Activated CD4-positive, CD25-positive, alpha-beta regulatory T cell treated with anti-CD3 and anti-CD28 coated beads, Interleukin-2, amount 50 U/mL, for 16 hours (primary cell): ENCODE measurements around the gene MAGEB4.
"Not testable (repeated sequence)": the region's sequence is repeated elsewhere in the genome, so short reads cannot be mapped to it uniquely, and the experiment has no call there.

Source experiments
- DNase-seq: peaks from one replicate; pipeline ENCODE4 v3.0.0-alpha.2; 2020; ENCODE audit warnings: low read depth, low spot score

The MAGEB4 gene, protein sequence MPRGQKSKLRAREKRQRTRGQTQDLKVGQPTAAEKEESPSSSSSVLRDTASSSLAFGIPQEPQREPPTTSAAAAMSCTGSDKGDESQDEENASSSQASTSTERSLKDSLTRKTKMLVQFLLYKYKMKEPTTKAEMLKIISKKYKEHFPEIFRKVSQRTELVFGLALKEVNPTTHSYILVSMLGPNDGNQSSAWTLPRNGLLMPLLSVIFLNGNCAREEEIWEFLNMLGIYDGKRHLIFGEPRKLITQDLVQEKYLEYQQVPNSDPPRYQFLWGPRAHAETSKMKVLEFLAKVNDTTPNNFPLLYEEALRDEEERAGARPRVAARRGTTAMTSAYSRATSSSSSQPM

DNA sequence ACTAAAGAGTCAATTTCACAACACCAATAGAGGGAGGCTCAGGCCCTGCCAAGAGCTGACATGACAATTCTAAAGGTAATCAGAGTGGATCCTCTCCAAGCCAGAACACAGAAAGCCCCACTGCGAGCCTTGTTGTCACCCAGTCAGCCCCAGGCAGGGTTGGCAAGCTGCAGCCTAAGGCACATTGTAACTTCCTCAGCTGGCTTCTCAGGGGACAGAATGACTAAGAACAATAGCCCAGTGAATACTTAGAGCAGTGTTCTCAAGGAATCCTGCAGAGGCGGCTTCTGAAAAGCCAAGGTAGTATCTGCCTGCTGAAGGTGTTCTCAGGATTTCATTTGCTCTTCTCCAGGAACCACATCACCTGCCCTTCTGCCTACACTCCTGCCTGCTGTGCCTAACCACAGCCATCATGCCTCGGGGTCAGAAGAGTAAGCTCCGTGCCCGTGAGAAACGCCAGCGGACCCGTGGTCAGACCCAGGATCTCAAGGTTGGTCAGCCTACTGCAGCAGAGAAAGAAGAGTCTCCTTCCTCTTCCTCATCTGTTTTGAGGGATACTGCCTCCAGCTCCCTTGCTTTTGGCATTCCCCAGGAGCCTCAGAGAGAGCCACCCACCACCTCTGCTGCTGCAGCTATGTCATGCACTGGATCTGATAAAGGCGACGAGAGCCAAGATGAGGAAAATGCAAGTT, at the start of gene MAGEB4:
MAGEB4 (plus strand) TSS at position 277 of the 692 bp plus-strand sequence; CDS start at position 413, 136 bp downstream.
- no peak for DNase-seq

DNA sequence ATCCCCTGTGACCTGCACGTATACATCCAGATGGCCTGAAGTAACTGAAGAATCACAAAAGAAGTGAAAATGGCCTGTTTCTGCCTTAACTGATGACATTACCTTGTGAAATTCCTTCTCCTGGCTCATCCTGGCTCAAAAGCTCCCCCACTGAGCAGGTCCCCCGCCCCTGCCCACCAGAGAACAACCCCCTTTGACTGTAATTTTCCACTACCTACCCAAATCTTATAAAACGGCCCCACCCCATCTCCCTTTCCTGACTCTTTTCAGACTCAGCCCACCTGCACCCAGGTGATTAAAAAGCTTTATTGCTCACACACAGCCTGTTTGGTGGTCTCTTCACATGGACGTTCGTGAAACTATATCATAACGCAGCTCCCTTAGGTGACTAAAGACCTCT, 47.9 kb upstream of the MAGEB4 start:
- not testable (repeated sequence) for DNase-seq

DNA sequence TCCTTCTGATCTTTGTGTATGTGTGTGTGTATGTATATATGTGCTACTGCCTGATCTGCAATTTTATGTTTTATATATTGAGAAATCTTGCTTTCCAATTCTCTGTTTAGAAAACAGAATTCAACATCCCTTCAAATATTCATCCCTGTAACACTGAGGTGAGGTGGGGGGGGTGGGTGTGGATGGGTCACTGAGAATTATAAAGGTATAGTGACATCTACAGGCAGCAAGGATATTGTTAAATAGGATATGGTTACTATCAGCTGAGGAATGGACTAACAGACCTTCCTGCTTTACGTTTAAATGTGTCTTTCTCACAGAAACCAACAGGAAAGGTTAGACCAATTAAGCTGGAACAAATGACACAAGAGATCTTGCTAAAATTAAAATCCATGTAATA, 45.5 kb upstream of the MAGEB4 start:
- no peak for DNase-seq

DNA sequence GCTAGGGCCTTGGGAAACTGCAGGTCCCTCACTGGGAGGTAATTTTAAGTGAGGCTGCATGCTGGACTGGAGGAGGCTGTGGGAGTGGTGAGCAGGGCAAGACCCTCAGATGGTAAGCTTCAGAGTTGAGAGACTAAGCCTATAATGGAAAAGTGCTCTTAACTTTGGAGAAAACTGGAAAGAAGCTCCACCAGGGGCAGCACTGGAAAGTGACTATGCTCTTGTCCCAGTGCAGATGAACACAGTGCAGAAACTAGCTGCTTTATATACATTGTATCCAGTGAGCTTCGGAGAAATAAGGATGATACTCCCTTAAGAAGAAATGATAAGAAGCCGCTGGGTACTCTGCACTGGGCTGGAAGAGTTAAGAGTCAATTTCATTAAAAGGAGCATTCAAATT, 29.6 kb upstream of the MAGEB4 start:
- no peak for DNase-seq

DNA sequence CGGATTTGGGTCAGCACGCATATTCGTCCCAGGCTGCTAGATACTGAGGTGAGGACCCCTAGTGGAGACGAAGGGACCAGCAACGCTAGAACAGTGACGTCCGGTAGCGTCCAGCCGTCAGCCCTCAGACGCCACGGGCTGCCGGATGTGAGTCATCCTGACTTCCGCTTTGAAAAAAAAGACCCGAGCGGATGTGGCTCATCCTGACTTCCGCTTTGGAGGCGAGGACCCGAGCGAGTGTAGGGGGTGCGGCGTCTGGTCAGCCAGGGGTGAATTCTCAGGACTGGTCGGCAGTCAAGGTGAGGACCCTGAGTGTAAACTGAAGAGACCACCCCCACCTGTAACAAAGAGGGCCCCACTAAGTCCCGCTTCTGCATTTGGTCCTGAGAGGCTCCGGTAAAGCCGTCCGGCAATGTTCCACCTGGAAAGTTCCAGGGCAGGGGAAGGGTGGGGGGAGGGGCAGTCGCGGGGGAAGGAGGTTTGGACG, 26.4 kb upstream of the MAGEB4 start, which contains the start of gene MAGEB2:
MAGEB2 (plus strand) TSS at position 207 of the 487 bp plus-strand sequence. CDS start 3,018 bp downstream, outside the sequence.
- no peak for DNase-seq

DNA sequence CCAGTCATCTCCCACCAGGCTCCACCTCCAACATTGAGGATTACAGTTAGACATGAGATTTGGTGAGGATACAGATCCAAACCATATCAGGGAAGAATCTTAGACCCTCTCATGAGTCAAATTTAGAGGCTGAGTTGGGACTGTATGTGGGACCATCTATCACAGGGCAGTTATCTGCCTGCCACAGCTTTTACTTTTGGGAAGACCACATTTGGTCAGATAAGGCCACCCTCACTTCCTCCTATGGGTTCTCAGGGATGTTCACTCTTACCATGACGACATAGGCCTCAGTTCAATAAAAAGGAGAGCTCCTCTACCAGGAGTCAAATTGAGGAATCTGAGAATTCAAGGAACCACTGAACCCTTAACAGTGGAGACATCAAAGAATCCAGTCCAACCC, 24.3 kb upstream of the MAGEB4 start:
- no peak for DNase-seq

DNA sequence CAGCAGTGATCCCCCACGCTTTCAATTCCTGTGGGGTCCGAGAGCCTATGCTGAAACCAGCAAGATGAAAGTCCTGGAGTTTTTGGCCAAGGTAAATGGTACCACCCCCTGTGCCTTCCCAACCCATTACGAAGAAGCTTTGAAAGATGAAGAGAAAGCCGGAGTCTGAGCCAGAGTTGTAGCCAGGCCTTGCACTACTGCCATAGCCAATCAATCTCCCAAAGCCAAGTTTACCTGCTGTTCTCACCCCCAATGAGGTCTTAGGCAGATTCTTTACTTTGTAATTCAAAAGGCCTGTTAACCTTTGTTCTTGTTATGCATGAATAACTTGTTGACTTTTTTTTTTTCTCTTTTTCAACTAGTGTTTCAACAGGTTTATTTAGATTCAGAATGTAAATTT, 22.4 kb upstream of the MAGEB4 start:
- DNase-seq, result no peak

DNA sequence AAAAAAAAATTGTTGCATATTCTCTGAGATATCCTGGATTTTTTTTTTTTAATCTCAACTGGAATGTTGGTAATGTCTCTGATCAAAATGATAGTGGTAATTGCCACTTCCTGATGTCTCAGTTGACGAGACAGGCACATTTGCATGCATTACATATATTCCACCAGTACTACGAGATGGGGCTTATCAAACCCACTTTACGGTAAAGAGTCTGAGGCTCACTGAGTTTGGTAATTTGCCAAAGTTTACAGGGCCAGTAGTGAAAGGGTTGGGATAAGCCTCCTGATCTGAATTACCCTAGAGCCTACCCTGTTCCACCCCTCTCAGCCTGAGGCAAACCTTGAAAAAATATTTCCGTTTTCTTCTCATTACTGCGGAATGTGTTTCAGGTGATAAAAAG, 21.1 kb upstream of the MAGEB4 start:
- no peak for DNase-seq

DNA sequence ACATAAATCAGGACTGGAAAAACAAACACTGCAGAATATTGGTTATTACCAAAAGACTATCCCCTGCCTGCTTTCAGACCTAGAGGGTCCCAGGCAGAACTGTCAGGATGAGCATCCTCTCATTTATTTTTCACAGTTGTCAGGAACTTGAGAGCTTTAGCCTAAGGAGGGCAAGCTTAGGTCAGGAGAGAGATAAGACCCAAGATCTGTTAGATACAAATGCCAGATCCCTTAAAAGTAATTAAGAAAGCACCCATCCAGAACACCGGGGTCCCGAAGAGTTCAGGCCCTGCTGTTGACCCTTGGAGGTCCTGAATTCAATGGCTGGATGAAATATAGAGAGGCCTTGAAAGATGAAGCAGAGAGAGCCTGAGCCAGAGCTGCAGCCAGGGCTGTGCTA, 17.3 kb upstream of the MAGEB4 start:
- DNase-seq, result no peak

DNA sequence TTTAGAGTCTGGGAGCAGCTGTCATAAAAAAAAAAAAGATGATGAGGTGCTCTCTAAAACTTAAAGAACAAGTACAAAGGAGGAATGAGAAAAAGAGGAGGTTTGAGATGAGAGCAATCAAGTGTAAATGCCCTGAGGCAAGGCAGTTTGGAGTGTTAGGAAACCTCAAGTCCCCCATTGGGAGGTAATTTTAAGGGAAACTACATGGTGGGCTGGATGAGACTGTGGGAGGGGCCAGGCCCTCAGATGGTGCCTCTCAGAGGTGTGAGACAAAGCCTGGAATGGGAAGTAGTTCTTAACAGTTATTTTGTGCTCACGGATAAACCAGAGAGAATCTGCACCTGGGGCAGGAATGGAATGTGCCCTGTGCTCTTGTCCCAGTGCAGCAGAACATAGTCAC, 13.3 kb upstream of the MAGEB4 start:
- DNase-seq, result no peak

DNA sequence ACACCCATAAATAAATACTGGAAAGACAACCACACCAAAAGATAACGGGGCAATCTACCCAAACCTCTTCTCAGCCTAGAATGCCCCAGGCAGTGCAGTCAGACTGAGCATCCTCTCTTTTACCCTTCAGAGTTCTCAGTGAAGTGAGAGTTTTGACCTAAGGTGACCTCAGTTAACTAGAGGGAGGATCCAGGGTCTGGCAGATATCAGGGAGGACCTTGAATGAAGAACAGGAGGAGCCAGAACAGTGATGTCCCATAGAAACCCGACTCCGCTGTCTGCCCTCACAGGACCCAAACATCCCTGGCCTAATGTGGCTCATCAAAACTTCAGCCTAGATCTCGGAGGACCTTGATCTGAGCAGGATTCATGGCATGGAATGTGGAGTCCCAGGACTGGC, 11.4 kb upstream of the MAGEB4 start, which contains the start of gene MAGEB3:
MAGEB3 (plus strand) TSS at position 263 of the 400 bp plus-strand sequence. CDS start 5,268 bp downstream, outside the sequence.
- no peak for DNase-seq

DNA sequence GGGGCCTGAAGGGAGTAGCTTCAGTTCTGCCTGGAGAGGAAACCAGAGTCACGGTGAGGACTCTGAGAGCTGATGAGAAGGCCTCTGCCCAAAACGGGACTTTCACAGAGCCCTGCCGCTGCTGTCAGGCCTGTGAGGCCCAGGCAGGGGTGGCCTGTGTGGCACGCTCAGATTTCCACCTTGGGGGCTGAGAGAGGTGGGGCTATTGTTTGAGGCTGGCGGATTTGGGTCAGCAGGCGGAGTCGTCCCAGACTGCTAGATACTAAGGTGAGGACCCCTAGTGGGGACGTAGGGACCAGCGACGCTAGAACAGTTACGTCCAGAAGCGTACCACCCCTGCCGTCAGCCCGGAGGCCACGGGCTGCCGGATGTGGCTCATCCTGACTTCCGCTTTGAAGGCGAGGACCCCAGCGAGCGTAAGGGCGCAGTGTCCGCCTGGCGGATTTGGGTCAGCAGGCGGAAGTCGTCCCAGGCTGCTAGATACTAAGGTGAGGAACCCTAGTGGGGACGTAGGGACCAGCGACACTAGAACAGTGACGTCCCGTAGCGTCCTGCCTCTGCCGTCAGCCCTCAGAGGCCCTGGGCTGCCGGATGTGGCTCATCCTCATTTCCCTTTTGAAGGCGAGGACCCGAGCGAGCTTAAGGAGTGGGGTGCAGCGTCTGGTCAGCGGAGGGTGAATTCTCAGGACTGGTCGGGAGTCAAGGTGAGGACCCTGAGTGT, 5.1 kb downstream of the MAGEB4 start, which contains the start of gene MAGEB1:
MAGEB1 (plus strand) TSS at position 378 of the 721 bp plus-strand sequence. CDS start 3,348 bp downstream, outside the sequence.
- no peak for DNase-seq

DNA sequence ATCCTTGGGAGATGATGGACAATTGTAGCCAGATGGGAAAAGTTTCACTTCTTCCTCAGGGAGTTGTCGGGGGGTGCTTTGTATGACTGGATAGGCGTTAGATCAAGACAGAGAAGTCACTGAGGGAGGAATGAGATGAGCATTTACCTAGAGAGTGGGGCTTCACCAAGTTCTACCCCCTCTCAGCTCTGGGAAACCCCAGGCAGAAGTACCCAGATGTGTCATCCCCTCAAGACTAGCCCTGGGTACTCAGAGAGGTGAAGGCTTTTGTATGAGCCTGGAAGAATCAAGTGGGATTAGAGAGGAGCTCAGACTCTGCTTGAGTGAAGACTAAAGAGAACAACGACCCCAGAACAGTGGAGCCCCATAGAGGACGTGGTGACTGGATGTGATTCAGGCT, 7.1 kb downstream of the MAGEB4 start:
- no peak for DNase-seq

DNA sequence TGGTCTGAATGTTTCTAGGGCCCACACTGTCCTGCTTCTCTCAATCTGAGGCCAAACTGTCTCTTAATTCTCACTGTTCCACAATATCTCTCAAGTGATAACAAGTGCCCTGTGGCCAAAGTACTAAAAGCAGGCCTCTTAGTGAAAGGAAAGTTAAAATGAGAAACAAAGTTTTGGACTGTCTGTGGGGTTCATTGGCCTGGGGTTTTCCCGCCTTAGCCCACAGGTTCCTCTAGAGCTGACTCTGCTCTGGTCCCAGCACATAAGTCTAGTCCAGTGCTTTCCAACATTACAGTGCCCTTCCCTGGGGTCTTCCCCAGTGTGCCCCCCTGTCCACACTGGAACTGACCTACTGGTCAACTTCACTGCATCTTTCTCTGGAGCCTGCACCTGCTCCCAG, 11.5 kb downstream of the MAGEB4 start:
- DNase-seq, result no peak

DNA sequence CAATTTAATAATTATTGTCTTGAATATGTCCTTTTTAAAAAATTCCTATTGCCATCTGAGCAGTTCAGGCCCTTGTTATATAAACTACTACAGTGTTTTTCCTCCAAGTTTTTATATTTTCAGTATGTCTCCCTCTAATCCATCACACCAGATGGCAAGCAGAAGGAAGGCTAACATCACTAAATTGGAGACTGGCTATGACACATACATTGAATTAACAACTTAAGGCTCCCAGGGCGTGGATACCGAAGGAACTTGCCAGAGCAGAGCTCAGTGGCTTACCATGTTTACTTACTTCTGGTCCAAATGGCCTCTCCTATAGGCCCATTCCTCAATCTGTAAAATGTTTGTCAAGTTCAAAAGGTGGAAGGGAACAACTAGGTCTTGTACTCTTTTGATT, 18.1 kb downstream of the MAGEB4 start:
- DNase-seq, result no peak

DNA sequence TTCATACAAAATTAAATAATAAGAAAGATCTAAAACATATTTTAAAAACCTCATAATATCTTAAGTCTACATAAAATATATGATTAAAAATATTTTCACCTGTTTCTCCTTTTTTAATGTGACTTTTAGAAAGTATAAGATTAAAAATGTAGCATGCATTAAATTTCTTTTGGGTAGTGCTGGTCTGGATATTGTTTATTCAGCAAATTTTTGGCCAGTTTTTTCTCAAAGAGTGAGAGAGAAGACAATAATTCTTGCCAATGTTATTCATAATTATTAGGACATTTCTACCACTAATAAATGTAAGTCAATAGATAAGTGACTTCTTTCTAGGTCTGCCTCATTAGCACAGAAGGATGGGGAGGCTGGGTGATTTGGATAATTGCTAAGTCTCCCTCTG, 19.2 kb downstream of the MAGEB4 start:
- DNase-seq, result no peak

DNA sequence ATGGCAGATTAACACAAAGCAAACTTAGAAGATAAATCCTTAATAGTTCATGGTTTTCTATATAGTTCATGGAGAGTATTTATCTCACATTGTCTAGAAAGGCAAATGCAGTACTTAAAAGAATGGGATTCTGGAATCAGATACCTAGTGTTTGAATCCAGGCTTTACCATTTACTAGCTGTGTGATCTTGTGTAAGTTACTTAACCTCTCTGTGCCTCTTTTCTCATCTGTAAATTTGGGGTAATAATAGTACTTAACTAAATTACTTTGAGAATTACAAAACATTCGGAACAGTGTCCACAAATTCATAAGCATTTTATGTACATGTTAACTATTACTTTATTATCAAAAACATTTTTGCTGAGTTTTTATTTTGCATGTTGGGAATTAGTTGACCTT, 21.0 kb downstream of the MAGEB4 start:
- DNase-seq, result no peak

DNA sequence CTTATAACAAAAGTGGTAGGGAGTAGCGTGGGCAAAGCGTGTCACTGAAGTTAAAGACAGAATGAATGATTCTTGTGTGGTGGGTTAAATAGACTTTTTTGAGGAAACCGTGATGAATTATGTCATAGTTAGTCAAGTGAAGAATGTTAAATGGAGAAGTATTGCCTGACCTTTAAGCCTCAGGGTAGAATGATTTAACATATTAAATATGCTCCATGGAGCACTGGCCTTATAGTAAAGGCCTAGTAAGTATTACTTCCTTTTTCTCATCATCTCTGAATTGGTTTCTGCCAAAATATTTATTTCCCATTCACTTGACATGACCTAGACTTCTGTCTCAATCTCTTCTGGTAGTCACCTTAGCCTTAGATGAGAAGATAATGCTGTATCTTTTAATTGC, 28.8 kb downstream of the MAGEB4 start:
- no peak for DNase-seq

DNA sequence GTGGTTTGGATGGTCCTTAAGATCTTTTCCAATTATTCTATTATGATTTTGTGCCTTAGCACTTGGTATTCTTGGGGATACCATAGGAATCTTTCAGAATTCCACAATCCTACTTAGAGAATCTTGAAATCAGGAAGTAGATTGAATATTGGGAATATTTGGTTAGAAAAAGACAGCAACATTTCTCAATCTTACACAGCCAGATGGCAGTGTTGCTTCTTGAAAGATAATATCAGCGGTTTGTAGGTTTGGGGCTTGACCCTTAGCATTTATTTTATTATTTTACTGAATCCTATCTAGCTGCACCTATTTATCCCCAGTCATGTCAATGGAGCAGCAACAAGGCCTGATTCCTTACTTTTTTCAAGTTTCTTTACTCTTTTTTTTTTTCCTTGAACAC, 33.7 kb downstream of the MAGEB4 start:
- no peak for DNase-seq

DNA sequence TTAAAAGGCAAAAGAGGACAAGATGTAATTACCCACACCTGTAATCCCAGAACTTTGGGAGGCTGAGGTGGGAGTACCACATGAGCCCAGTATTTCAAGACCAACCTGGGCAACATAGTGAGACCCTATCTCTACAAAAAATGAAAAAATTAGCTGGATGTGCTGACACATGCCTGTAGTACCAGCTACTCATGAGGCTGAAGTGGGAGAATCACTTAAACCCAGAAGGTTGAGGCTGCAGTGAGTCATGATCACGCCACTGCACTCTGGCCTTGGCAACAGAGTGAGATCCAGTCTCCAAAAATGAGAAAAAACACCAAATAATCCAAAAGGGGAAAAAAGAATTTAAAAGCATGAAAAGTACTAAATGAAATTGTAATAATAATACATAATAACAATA, 36.6 kb downstream of the MAGEB4 start:
- DNase-seq, result no peak

DNA sequence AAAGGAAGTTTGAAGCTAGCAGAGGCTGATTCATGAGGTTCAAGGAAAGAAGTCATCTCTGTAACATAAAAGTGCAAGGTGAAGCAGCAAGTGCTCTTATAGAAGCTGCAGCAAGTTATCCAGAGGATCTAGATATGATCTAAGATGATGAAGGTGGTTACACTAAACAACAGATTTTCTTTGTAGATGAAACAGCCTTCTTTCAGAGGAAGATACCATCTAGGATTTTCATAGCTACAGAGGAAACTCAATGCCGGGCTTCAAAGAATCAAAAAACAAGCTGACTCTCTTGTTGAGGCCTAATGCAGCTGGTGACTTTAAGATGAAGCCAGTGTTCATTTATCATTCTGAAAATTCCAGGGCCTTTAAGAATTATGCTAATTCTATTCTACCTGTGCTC, 38.6 kb downstream of the MAGEB4 start:
- no peak for DNase-seq

DNA sequence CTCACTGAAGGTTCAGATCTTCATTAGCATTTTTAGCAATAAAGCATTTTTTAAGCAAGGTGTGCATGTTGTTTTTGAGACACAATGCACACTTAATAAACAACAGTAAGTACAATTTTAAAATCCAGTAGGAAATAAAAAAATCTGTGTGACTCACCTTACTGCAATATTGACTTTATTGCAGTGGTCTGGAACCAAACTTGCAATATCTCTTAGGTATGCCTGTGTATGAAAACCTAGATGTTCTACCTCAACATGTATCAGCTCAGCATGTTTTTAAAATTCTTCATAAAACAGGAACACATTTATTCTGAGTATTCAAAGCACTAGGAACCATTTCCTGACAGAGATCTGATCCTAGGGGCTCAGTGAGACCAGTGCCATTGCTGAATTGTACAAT, 40.7 kb downstream of the MAGEB4 start:
- no peak for DNase-seq
